ENCODE results near the gene PYROXD2. TPM values are rescaled to one million over a fixed set of nuclear protein-coding genes. Genes with fewer than 3 reads are reported as not detected.

The PYROXD2 gene
- total and polyA plus RNA-seq, 2 of the 8 experiments (the other 6 are each of a cell fraction or from before 2014, with no cell fraction given) = 3.2 to 5.4 TPM

GRCh38 chr10:98397089-98397600 is 17.8 kb downstream of the PYROXD2 start:
- no peak overlapping the region for H2BK120ac ChIP-seq (replicated peaks; ENCODE audit: low read depth, low read length)
- H3K79me2 ChIP-seq (ENCODE audit: control insufficient read depth in 1 of 2, insufficient read depth in 2 of 2, low read length in 2 of 2) = no peaks in the 10 kb centered on the region
- no peak overlapping the region for H2BK20ac ChIP-seq (ENCODE audit: low read length)
- H3K27ac ChIP-seq (ENCODE audit: low read depth, low read length) = no peak overlapping the region
- no peak overlapping the region for H4K8ac ChIP-seq (ENCODE audit: extremely low read depth, insufficient read depth, low read length)
- 91% methylated on average over 9 of the region's 9 CpGs; no CpG with 5 or more reads in 1 of the 2 experiments for WGBS, 2 experiments (ENCODE audit: extremely low coverage in 1 of 2, insufficient coverage in 1 of 2, insufficient read length in 1 of 2, insufficient replicate concordance in 2 of 2, low coverage in 1 of 2, low lambda C conversion rate in 2 of 2, missing lambda C conversion rate in 1 of 2)
- no peaks in the 10 kb centered on the region for H3K9me3 ChIP-seq (ENCODE audit: insufficient read depth in 2 of 2, low read depth in 1 of 2, low read length in 1 of 2)
- H4K91ac ChIP-seq (replicated peaks; ENCODE audit: insufficient read length, low read length) = no peak overlapping the region
- H3K4me1 ChIP-seq (replicated peaks in 1 of 4; ENCODE audit: control insufficient read depth in 3 of 4, insufficient read depth in 4 of 4, low read length in 3 of 4) = no peaks in the 10 kb centered on the region
- H4K5ac ChIP-seq (ENCODE audit: insufficient read length, low read depth, low read length) = no peak overlapping the region
- CTCF ChIA-PET (ENCODE audit: partially characterized antibody) = interaction anchor here (1.3 to 1.5 kb wide), 2 partner anchors 12 to 28 kb away, joined by 3 to 5 read pairs; no protein-coding TSS in a partner anchor
- H3K4me2 ChIP-seq (ENCODE audit: insufficient read depth in 1 of 2, low read depth in 2 of 2, low read length in 2 of 2) = no peak overlapping the region
- H2BK12ac ChIP-seq (ENCODE audit: low read depth, low read length) = no peak overlapping the region
- H3K14ac ChIP-seq (ENCODE audit: insufficient read length) = no peak overlapping the region
- POLR2A ChIA-PET (ENCODE audit: partially characterized antibody) = no interaction called here
- no peak overlapping the region for H2BK5ac ChIP-seq (ENCODE audit: low read depth, low read length)
- no peak overlapping the region for H3K4me3 ChIP-seq (ENCODE audit: extremely low read depth in 1 of 4, insufficient read depth in 2 of 4, low read depth in 3 of 4, low read length in 4 of 4)
- no peak overlapping the region for H2AK5ac ChIP-seq (ENCODE audit: low read depth, low read length)
- no peak overlapping the region for H3K56ac ChIP-seq (replicated peaks; ENCODE audit: insufficient read length, low read depth, low read length)
- no peaks in the 10 kb centered on the region for H3K27me3 ChIP-seq (replicated peaks in 1 of 4; ENCODE audit: control insufficient read depth in 3 of 4, extremely low read depth in 1 of 4, insufficient read depth in 3 of 4, low read length in 3 of 4)
- peaks cover 2% of the 10 kb centered on the region in 2 experiments for H4K20me1 ChIP-seq (replicated peaks in 1 of 2; ENCODE audit: control insufficient read depth in 1 of 2, insufficient read depth in 2 of 2, low read length in 2 of 2)
- H3K4ac ChIP-seq (replicated peaks; ENCODE audit: insufficient read length, low read depth, low read length) = no peak overlapping the region
- no peak overlapping the region for H3K9ac ChIP-seq (replicated peaks in 1 of 4; ENCODE audit: extremely low read depth in 1 of 4, low read depth in 3 of 4, low read length in 3 of 4)
- no peak overlapping the region for H2AFZ ChIP-seq (ENCODE audit: low read length)
- H3K23ac ChIP-seq (ENCODE audit: insufficient read length) = no peak overlapping the region
- H2BK15ac ChIP-seq (ENCODE audit: low read length) = no peak overlapping the region
- H3K79me1 ChIP-seq (ENCODE audit: low read depth, low read length) = no peaks in the 10 kb centered on the region
- DNase-seq (ENCODE audit: low read depth in 1 of 2, low spot score in 2 of 2) = no peak
- H3K36me3 ChIP-seq (ENCODE audit: control insufficient read depth in 2 of 4, insufficient read depth in 4 of 4, low read length in 3 of 4) = no peaks in the 10 kb centered on the region
- peaks cover 1% of the 10 kb centered on the region; the same call in 1 of the 2 replicates for H3K23me2 ChIP-seq (ENCODE audit: low read depth, low read length)
- H3K18ac ChIP-seq (ENCODE audit: extremely low read depth, low read length) = no peak overlapping the region
- FAIRE-seq = no peak
- TF ChIP-seq RBBP5 (IDR thresholded peaks at IDR 0.05; ENCODE audit: borderline replicate concordance, low read depth, low read length) (no peak), CTBP2 (IDR thresholded peaks at IDR 0.05; ENCODE audit: borderline replicate concordance, insufficient read depth, insufficient read length, low read length) (no peak)

All from H1 (cell line).